HEK293T (cell line): ENCODE measurements around the gene HNRNPK.

ENCODE experiments used
- CTCF ChIA-PET: fragments of 350-600 bp; formaldehyde crosslinking; extraction: SDS; loops from one replicate; lab custom pipeline; 2021; ENCODE audit warnings: antibody characterized with exemption, inconsistent platforms; lab: Yijun Ruan, JAX
- POLR2A ChIA-PET: fragments of 350-600 bp; formaldehyde crosslinking; extraction: SDS; loops from one replicate; lab custom pipeline; 2020; ENCODE audit warnings: antibody characterized with exemption, inconsistent platforms; lab: Yijun Ruan, JAX
- DNase-seq: peaks from one replicate; pipeline ENCODE4 v3.0.0; 2012; ENCODE audit warnings: mixed read lengths; ENCODE audit errors: extremely low spot score
- ARNT ChIP-seq: fragments of 450-650 bp; IDR thresholded peaks from 2 replicates; pipeline ENCODE4 v1.6.1; 2017; ENCODE audit warnings: mild to moderate bottlenecking
- BHLHE40 ChIP-seq: fragments of 450-650 bp; IDR thresholded peaks from 2 replicates; pipeline ENCODE4 v1.6.1; 2016; ENCODE audit warnings: mild to moderate bottlenecking, moderate library complexity, borderline replicate concordance
- CTBP1 ChIP-seq: fragments of 450-650 bp; IDR thresholded peaks from 2 replicates; pipeline ENCODE4 v1.6.1; 2016; ENCODE audit warnings: borderline replicate concordance
- ELF4 ChIP-seq: fragments of 450-650 bp; IDR thresholded peaks from 2 replicates; pipeline ENCODE4 v1.6.1; 2017; ENCODE audit warnings: antibody characterized with exemption
- FOXA1 ChIP-seq: fragments of 450-650 bp; IDR thresholded peaks from 2 replicates; pipeline ENCODE4 v1.6.1; 2016; ENCODE audit warnings: mild to moderate bottlenecking
- FOXK2 ChIP-seq: fragments of 450-650 bp; IDR thresholded peaks from 2 replicates; pipeline ENCODE4 v1.6.1; 2016; ENCODE audit warnings: mild to moderate bottlenecking
- FOXM1 ChIP-seq: fragments of 450-650 bp; IDR thresholded peaks from 2 replicates; pipeline ENCODE4 v1.6.1; 2017; ENCODE audit warnings: mild to moderate bottlenecking, borderline replicate concordance
- HDGF ChIP-seq: fragments of 450-650 bp; IDR thresholded peaks from 2 replicates; pipeline ENCODE4 v1.6.1; 2017; ENCODE audit warnings: antibody characterized with exemption, borderline replicate concordance
- L3MBTL2 ChIP-seq: fragments of 450-650 bp; conservative IDR thresholded peaks from 2 replicates; pipeline ENCODE4 v1.6.1; 2016; ENCODE audit warnings: mild to moderate bottlenecking
- LEF1 ChIP-seq: fragments of 450-650 bp; IDR thresholded peaks from 2 replicates; pipeline ENCODE4 v1.6.1; 2017; ENCODE audit warnings: mild to moderate bottlenecking, borderline replicate concordance
- NFRKB ChIP-seq: fragments of 450-650 bp; IDR thresholded peaks from 2 replicates; pipeline ENCODE4 v1.6.1; 2016; ENCODE audit warnings: mild to moderate bottlenecking, moderate library complexity
- PKNOX1 ChIP-seq: fragments of 450-650 bp; IDR thresholded peaks from 2 replicates; pipeline ENCODE4 v1.6.1; 2016
- SP1 ChIP-seq: fragments of 450-650 bp; IDR thresholded peaks from 2 replicates; pipeline ENCODE4 v1.6.1; 2017
- SUZ12 ChIP-seq: fragments of 450-650 bp; IDR thresholded peaks from 2 replicates; pipeline ENCODE4 v1.6.1; 2016; ENCODE audit warnings: mild to moderate bottlenecking
- TARDBP ChIP-seq: fragments of 450-650 bp; IDR thresholded peaks from 2 replicates; pipeline ENCODE4 v1.6.1; 2016
- ZNF384 ChIP-seq: fragments of 450-650 bp; IDR thresholded peaks from 2 replicates; pipeline ENCODE4 v1.6.1; 2016

HNRNPK gene

DNA sequence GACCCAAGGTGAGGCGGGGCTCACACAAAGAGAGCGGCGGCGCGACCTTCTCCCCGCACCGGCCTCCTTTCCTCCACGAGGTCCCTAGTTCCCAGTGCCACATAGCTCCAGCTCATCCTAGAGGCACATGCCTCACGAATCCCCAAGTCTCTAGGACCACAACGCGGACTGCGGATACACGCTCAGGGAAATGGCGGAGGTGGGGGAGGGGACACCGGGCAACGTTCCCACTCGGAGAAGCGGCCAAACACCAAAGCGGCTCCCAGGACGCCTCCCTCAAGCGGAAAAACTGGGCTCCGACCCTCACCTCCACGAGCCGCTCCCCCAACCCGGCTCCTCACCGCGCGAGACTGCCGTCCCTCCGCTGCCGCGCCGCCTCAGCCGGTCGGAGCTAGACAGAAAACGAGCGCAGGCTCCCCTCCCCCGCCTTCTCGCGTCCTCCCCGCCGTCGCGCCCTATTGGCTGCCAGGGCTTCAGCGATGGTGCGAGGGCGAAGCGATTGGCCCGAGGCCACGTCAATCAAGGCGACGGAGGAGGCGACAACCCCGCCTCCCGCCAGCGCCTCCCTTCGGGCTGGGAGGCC is at the start of gene HNRNPK:
Gene HNRNPK (minus strand): TSS at position 404 of the 583 bp plus-strand sequence. CDS start 1,963 bp downstream, outside the sequence.
- ChIA-PET CTCF (no interaction called here), POLR2A (interaction anchor here (0.6 to 2.7 kb wide), 16 partner anchors 13 to 284 kb away, joined by 3 to 34 read pairs (median 4); partner anchors contain the start of gene KIF27)
- peak; percentile 97 for DNase-seq
- TF ChIP-seq ARNT (no peak), TARDBP (no peak), ELF4 (no peak), SP1 (no peak), NFRKB (peak; percentile 87), LEF1 (no peak), ZNF384 (no peak), SUZ12 (no peak), FOXA1 (no peak), CTBP1 (no peak), FOXM1 (no peak), HDGF (no peak), BHLHE40 (no peak), PKNOX1 (peak; percentile 99), L3MBTL2 (no peak; the same call in 1 of the 2 replicates), FOXK2 (no peak)

DNA sequence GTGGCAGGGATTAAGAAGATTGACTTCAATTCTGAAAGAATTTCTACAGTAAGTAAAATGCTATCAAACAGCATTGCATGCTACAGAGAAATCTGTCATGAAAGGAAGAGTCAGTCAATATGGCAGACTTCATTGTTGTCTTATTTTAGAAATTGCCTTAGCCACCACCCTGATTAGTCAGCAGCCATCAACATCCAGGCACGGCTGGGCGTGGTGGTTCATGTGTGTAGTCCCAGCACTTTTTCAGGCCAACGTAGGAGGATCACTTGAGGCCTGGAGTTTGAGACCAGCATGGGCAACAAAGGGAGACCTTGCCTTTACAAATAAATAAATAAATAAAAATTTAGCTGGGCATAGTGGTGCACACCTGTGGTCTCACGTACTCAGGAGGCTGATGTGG is 47.2 kb upstream of the HNRNPK start:
- ChIA-PET CTCF (no interaction called here), POLR2A (no interaction called here)
- no peak for DNase-seq
- TF ChIP-seq L3MBTL2, result no peak
- TF ChIP-seq SP1, result no peak

GRCh38 chr9:84024041-84024575 is 44.1 kb upstream of the HNRNPK start:
- TF ChIP-seq ARNT (no peak), ELF4 (no peak), CTBP1 (no peak), FOXM1 (no peak), SP1 (no peak), FOXK2 (no peak), BHLHE40 (no peak), PKNOX1 (no peak), ZNF384 (no peak), NFRKB (no peak), SUZ12 (no peak), LEF1 (no peak), FOXA1 (no peak), TARDBP (no peak), L3MBTL2 (no peak), HDGF (no peak)
- no peak for DNase-seq
- ChIA-PET POLR2A (no interaction called here), CTCF (no interaction called here)

DNA sequence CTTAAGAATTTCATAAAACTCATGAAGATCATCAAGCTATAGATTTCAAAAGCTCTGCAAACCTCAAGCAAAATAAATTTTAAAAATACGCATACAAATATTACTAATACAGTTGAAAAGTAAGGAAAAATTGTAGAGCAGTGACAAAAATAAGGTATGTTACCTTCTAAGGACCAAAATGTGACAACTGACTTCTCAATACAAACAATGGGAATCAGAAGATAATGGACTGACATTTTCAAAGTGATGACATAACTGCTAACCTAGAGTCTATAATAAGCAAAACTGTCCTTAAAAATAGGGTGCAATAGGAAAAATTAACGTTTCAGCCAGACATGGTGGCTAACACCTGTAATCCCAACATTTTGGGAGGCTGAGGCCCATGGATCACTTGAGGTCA is 27.6 kb upstream of the HNRNPK start:
- CTCF ChIA-PET, result no interaction called here
- DNase-seq, result no peak
- POLR2A ChIA-PET, result no interaction called here
- no peak for TF ChIP-seq ZNF384
- TF ChIP-seq NFRKB, result no peak
- TF ChIP-seq L3MBTL2, result no peak

GRCh38 chr9:84003246-84003645 is 23.2 kb upstream of the HNRNPK start:
- CTCF ChIA-PET, result no interaction called here
- POLR2A ChIA-PET, result no interaction called here
- no peak for DNase-seq
- TF ChIP-seq FOXM1 (no peak), FOXK2 (no peak), LEF1 (no peak), SP1 (no peak), HDGF (no peak), BHLHE40 (no peak)

- ChIA-PET POLR2A (no interaction called here), CTCF (no interaction called here)
- DNase-seq, result no peak
- TF ChIP-seq SUZ12 (no peak), BHLHE40 (no peak), LEF1 (no peak), PKNOX1 (no peak), L3MBTL2 (no peak), FOXM1 (no peak), ELF4 (no peak)
These were observed 22.3 kb upstream of the HNRNPK start for GRCh38 chr9:84002344-84002743.

DNA sequence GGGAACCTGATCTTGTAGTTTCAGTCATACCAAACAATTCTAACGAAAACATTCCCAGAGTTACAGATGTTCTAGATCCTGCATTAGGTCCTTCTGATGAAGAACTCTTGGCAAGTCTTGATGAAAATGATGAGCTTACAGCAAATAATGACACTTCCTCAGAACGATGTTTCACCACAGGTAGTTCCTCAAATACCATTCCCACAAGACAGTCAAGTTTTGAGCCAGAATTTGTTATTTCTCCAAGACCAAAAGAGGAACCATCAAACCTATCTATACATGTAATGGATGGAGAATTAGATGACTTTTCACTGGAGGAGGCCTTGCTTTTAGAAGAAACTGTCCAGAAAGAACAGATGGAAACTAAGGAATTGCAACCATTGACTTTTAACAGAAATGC is 21.6 kb upstream of the HNRNPK start:
- ChIA-PET CTCF (no interaction called here), POLR2A (no interaction called here)
- DNase-seq, result no peak
- no peak for TF ChIP-seq HDGF
- TF ChIP-seq ELF4, result no peak
- no peak for TF ChIP-seq FOXK2
- TF ChIP-seq LEF1, result no peak
- TF ChIP-seq ZNF384, result no peak
- TF ChIP-seq BHLHE40, result no peak
- TF ChIP-seq FOXA1, result no peak
- TF ChIP-seq L3MBTL2, result no peak
- no peak for TF ChIP-seq FOXM1
- TF ChIP-seq ARNT, result no peak
- no peak for TF ChIP-seq TARDBP
- TF ChIP-seq PKNOX1, result no peak
- no peak for TF ChIP-seq CTBP1
- TF ChIP-seq NFRKB, result no peak
- no peak for TF ChIP-seq SUZ12
- TF ChIP-seq SP1, result no peak
